BJ (cell line): ENCODE measurements around the gene CCDC93. TPM values are rescaled to one million over a fixed set of nuclear protein-coding genes. Genes with fewer than 3 reads are reported as not detected.
"Not testable (repeated sequence)": the region's sequence is repeated elsewhere in the genome, so short reads cannot be mapped to it uniquely, and the experiment has no call there.

Experiments
- CTCF ChIA-PET: fragments of 350-600 bp; formaldehyde crosslinking; extraction: SDS; loops from one replicate; lab custom pipeline; 2021; ENCODE audit warnings: antibody characterized with exemption, inconsistent platforms; lab: Yijun Ruan, JAX
- POLR2A ChIA-PET: fragments of 300-600 bp; sonication (Branson Sonifier 250); formaldehyde crosslinking; extraction: SDS; loops from one replicate; lab custom pipeline; 2021; ENCODE audit warnings: antibody characterized with exemption; lab: Charles Lee
- DNase-seq: peaks from one replicate; pipeline ENCODE4 v3.0.0-alpha.2; 2011; ENCODE audit warnings: low read depth
- H3K27me3 ChIP-seq: 2 replicates; pipeline ENCODE4 v1.6.0; 2011; ENCODE audit warnings: low read length; ENCODE audit not compliant: control insufficient read depth, insufficient read depth
- H3K36me3 ChIP-seq: 2 replicates; pipeline ENCODE4 v1.5.1; 2011; ENCODE audit warnings: low read length; ENCODE audit not compliant: control insufficient read depth, insufficient read depth
- H3K4me3 ChIP-seq: 2 replicates; pipeline ENCODE4 v1.5.1; 2011; ENCODE audit warnings: low read depth, mild to moderate bottlenecking, control low read depth, low read length
- polyA plus RNA-seq: library from polyadenylated mRNA; depleted of rRNA; stranded (reverse); fragments of >200 nt; gene quantifications from 2 replicates; pipeline ENCODE4 v1.2.3, GENCODE V29; 2011
- TF ChIP-seq, protein P1 (sequence below): IDR thresholded peaks from 2 replicates; pipeline ENCODE4 v1.5.1; 2011; ENCODE audit warnings: low read depth, mild to moderate bottlenecking, control low read depth, inconsistent platforms, low read length, moderate library complexity; ENCODE audit not compliant: insufficient read depth

CCDC93 gene
- polyA plus RNA-seq, 1 experiment = 12.8 TPM

DNA sequence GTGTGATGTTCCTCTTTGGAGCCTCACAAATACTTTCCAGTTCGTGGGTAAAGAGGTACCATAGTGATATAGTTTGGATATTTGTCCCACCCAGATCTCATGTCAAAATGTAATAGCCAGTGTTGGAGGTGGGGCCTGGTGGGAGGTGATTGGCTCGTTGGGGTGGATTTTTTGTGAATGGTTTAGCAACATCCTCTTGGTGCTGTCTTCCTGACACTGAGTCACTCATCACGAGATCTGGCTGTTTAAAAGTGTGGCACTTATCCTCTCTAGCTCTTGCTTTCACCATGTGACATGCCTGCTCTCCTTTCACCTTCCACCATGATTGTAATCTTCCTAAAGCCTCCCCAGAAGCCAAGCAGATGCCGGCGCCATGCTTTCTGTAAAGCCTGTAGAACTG, 3.0 kb upstream of the CCDC93 start:
- DNase-seq = no peak
- CTCF ChIA-PET = interaction anchor here (2.4 kb wide), 1 partner anchor 15 kb away, joined by 11 read pairs; no protein-coding TSS in a partner anchor
- H3K36me3 ChIP-seq = no peaks in the 10 kb centered on the region; the same call in 1 of the 2 replicates
- no peak overlapping the region for H3K4me3 ChIP-seq
- TF ChIP-seq, protein P1, sequence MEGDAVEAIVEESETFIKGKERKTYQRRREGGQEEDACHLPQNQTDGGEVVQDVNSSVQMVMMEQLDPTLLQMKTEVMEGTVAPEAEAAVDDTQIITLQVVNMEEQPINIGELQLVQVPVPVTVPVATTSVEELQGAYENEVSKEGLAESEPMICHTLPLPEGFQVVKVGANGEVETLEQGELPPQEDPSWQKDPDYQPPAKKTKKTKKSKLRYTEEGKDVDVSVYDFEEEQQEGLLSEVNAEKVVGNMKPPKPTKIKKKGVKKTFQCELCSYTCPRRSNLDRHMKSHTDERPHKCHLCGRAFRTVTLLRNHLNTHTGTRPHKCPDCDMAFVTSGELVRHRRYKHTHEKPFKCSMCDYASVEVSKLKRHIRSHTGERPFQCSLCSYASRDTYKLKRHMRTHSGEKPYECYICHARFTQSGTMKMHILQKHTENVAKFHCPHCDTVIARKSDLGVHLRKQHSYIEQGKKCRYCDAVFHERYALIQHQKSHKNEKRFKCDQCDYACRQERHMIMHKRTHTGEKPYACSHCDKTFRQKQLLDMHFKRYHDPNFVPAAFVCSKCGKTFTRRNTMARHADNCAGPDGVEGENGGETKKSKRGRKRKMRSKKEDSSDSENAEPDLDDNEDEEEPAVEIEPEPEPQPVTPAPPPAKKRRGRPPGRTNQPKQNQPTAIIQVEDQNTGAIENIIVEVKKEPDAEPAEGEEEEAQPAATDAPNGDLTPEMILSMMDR = no peak
- H3K27me3 ChIP-seq = peaks cover 1% of the 10 kb centered on the region; the same call in 1 of the 2 replicates
- POLR2A ChIA-PET = no interaction called here

GRCh38 chr2:118015761-118016160, 1.9 kb upstream of the CCDC93 start:
- H3K36me3 ChIP-seq, DNase-seq, H3K4me3 ChIP-seq, H3K27me3 ChIP-seq, POLR2A ChIA-PET: not testable (repeated sequence)
- CTCF ChIA-PET = interaction anchor here (1.3 to 2.4 kb wide), 3 partner anchors 11 to 201 kb away, joined by 7 to 11 read pairs (median 11); partner anchors contain the start of gene DDX18

DNA sequence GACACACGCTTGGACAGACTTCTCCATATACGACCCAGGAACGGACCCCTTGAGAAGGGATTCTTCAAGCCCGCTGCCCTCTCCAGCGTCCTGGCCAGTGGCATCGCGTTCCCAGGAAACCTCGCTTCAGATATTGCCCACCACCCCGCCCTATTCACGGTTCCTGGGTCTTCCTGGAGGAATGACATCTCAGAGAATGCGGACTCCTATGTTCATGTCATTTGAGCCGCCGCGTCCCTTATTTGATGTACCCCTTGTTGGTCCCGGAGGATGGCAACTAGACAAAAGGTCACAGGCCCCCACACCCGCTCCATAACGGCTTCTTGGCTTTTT, 588 bp upstream of the CCDC93 start:
- ChIA-PET POLR2A (no interaction called here), CTCF (interaction anchor here (0.5 to 2.4 kb wide), 10 partner anchors 10 to 200 kb away, joined by 3 to 11 read pairs (median 5); partner anchors contain the start of gene DDX18)
- no peaks in the 10 kb centered on the region; the same call in 1 of the 2 replicates for H3K36me3 ChIP-seq
- DNase-seq = no peak
- peak overlapping the region; percentile 61 for H3K4me3 ChIP-seq
- no peaks in the 10 kb centered on the region for H3K27me3 ChIP-seq
- TF ChIP-seq, protein P1 = no peak

- POLR2A ChIA-PET = interaction anchor here (0.6 kb wide), 1 partner anchor 329 kb away, joined by 3 read pairs; no protein-coding TSS in a partner anchor
These were observed 598 bp downstream of the CCDC93 start for GRCh38 chr2:118013221-118013723.

GRCh38 chr2:118012778-118013177, 1.1 kb downstream of the CCDC93 start:
- no peaks in the 10 kb centered on the region for H3K27me3 ChIP-seq
- TF ChIP-seq, protein P1 = no peak
- H3K4me3 ChIP-seq = peak overlapping the region; percentile 61
- DNase-seq = no peak
- peaks cover under 1% of the 10 kb centered on the region for H3K36me3 ChIP-seq
- ChIA-PET CTCF (interaction anchor here (1.9 to 2.2 kb wide), 2 partner anchors 9 to 198 kb away, joined by 8 to 16 read pairs; partner anchors contain the start of gene DDX18), POLR2A (no interaction called here)

More at GRCh38 chr2:118013221-118013723, 598 bp downstream of the CCDC93 start:
- CTCF ChIA-PET = interaction anchor here (1.0 to 2.4 kb wide), 7 partner anchors 10 to 199 kb away, joined by 3 to 16 read pairs (median 11); partner anchors contain the start of gene DDX18
- TF ChIP-seq, protein P1 = no peak
- H3K27me3 ChIP-seq = no peaks in the 10 kb centered on the region
- DNase-seq = no peak
- no peaks in the 10 kb centered on the region; the same call in 1 of the 2 replicates for H3K36me3 ChIP-seq
- peak overlapping the region; percentile 61 for H3K4me3 ChIP-seq
